Inflammatory macrophage treated with lipopolysaccharide for 4 hours (primary cell): Measurements from ENCODE around the gene AMZ2.
A peak's percentile ranks its signal among the peaks of the same experiment; 100 is the strongest.

ENCODE experiments used
- DNase-seq: peaks from one replicate; pipeline ENCODE4 v3.0.0-alpha.2; 2020

The AMZ2 gene

GRCh38 chr17:68291836-68292688, 44.2 kb downstream of the AMZ2 start:
- DNase-seq = peak; percentile 94

GRCh38 chr17:68292689-68293040, 44.8 kb downstream of the AMZ2 start:
- DNase-seq = no peak

GRCh38 chr17:68293490-68294195, 45.8 kb downstream of the AMZ2 start:
- no peak for DNase-seq

- no peak for DNase-seq
These were observed 46.3 kb downstream of the AMZ2 start for GRCh38 chr17:68294196-68294555.

- no peak for DNase-seq
These were observed 46.8 kb downstream of the AMZ2 start for GRCh38 chr17:68294617-68295016.

- no peak for DNase-seq
These were observed 47.2 kb downstream of the AMZ2 start for GRCh38 chr17:68295086-68295485.

GRCh38 chr17:68296217-68297191, 48.7 kb downstream of the AMZ2 start:
- no peak for DNase-seq

GRCh38 chr17:68297195-68297594, 49.4 kb downstream of the AMZ2 start:
- DNase-seq = peak; percentile 80

GRCh38 chr17:68298601-68299000, 50.8 kb downstream of the AMZ2 start:
- no peak for DNase-seq

- DNase-seq = no peak
These were observed 52.0 kb downstream of the AMZ2 start for GRCh38 chr17:68299817-68300216.

- DNase-seq = no peak
These were observed 53.7 kb downstream of the AMZ2 start for GRCh38 chr17:68301438-68301959.

- no peak for DNase-seq
These were observed 54.3 kb downstream of the AMZ2 start for GRCh38 chr17:68302066-68302564.

GRCh38 chr17:68302666-68303065, 54.8 kb downstream of the AMZ2 start:
- DNase-seq = no peak

GRCh38 chr17:68304706-68305105, 56.9 kb downstream of the AMZ2 start:
- no peak for DNase-seq

- DNase-seq = peak; percentile 76
These were observed 57.3 kb downstream of the AMZ2 start for GRCh38 chr17:68305142-68305541.
